Thyroid gland (tissue), 4 donors: ENCODE measurements around the gene DUSP5. TPM values are rescaled to one million over a fixed set of nuclear protein-coding genes. Genes with fewer than 3 reads are reported as not detected.

Source experiments
- DNase-seq, 2 donors: peaks; one replicate each; pipeline ENCODE4 v3.0.0-alpha.2; 2019
- H3K27ac ChIP-seq, 3 donors: fragments of 200-600 bp; sonication (generic); 1 replicate in 2 of 3; 2 replicates in 1 of 3; pipeline ENCODE4 v1.5.1; 2016 to 2019; ENCODE audit warnings: mild to moderate bottlenecking in 1 of 3, moderate library complexity in 1 of 3
- H3K27me3 ChIP-seq: fragments of 200-600 bp; sonication (generic); one replicate; pipeline ENCODE4 v1.5.1; 2019
- H3K36me3 ChIP-seq, 2 donors: fragments of 200-600 bp; sonication (generic); one replicate each; pipeline ENCODE4 v1.5.1; 2016 to 2019
- H3K4me1 ChIP-seq, 2 donors: fragments of 200-600 bp; sonication (generic); one replicate each; pipeline ENCODE4 v1.5.1; 2017 to 2019
- H3K4me3 ChIP-seq, 3 donors: fragments of 200-600 bp; sonication (generic); replicated peaks in 1 of 3; 1 replicate in 2 of 3; 2 replicates in 1 of 3; pipeline ENCODE4 v1.5.1; 2016; ENCODE audit warnings: mild to moderate bottlenecking in 1 of 3
- H3K9me3 ChIP-seq: fragments of 200-600 bp; sonication (generic); one replicate; pipeline ENCODE4 v1.5.1; 2017
- POLR2A ChIP-seq, 2 donors: fragments of 450-650 bp; IDR thresholded peaks; one replicate each; pipeline ENCODE4 v1.6.1; 2017; ENCODE audit warnings: antibody characterized with exemption in 2 of 2, mild to moderate bottlenecking in 2 of 2, moderate library complexity in 1 of 2
- WGBS, 2 donors: methylation state at CpG; one replicate each; pipeline ENCODE4 v1.1.5; 2017; 5-methylcytosine and 5-hydroxymethylcytosine counted together
- intact Hi-C: fragments of 100-400 bp; cut with DNase I; formaldehyde crosslinking; loops from one replicate; pipeline ENCODE4 v1.15.1; 2023
- total RNA-seq, 4 donors: library from RNA; depleted of rRNA; stranded (reverse); fragments of >200 nt; gene quantifications; one replicate each; pipeline ENCODE4 v1.2.3, GENCODE V29; 2016
- TF ChIP-seq, protein P1 (sequence below), 6 experiments: fragments of 200-600 bp in 3 of 6; fragments of 450-650 bp in 3 of 6; sonication (generic) in 3 of 6; IDR thresholded peaks; one replicate each; pipeline ENCODE4 v1.5.1; 2016 to 2019; ENCODE audit warnings: antibody characterized with exemption in 6 of 6, mild to moderate bottlenecking in 2 of 6, inconsistent platforms in 1 of 6, moderate library complexity in 1 of 6

Gene DUSP5
- total RNA-seq, 4 donors from 2014 or later = 2.1 to 14.2 (median 7.1) TPM

DNA sequence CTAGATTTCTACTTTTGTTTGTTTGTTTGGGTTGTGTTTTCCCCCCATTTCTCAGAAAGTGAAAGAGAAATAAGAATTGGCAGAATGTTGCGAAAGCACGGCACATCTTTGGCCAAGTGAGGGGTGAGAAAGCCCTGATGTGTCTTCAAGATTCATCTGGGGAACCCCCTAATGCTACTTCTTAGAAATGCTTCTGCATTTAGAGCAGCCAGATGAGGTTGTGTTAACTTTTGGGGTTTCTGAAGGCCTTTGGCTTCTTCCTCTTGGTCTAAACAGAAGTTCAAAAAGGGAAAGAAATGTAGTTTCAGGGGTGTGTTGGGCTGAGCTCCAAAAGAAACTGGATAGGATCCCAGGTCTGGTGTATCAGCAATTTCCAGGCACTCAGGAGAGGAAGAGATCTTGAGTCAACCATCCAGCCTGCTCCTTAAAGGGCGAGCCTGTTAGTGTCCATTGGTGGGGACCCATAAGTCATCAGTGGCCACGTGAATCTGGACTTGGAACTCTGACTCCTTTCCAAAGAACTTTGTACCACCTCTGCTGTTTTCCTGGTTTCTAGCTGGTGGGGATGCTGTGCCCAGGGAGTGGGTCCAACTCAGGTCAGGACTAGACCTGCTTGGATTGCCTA lies 6.5 kb downstream of the DUSP5 start:
- H3K36me3 ChIP-seq = peaks cover 6 to 9% of the 10 kb centered on the region in 2 donors
- H3K27me3 ChIP-seq = no peaks in the 10 kb centered on the region
- H3K9me3 ChIP-seq = no peaks in the 10 kb centered on the region
- H3K4me3 ChIP-seq = no peak overlapping the region
- intact Hi-C loops = no loop called here
- DNase-seq = peak; percentile 30 to 32
- TF ChIP-seq, protein P1, sequence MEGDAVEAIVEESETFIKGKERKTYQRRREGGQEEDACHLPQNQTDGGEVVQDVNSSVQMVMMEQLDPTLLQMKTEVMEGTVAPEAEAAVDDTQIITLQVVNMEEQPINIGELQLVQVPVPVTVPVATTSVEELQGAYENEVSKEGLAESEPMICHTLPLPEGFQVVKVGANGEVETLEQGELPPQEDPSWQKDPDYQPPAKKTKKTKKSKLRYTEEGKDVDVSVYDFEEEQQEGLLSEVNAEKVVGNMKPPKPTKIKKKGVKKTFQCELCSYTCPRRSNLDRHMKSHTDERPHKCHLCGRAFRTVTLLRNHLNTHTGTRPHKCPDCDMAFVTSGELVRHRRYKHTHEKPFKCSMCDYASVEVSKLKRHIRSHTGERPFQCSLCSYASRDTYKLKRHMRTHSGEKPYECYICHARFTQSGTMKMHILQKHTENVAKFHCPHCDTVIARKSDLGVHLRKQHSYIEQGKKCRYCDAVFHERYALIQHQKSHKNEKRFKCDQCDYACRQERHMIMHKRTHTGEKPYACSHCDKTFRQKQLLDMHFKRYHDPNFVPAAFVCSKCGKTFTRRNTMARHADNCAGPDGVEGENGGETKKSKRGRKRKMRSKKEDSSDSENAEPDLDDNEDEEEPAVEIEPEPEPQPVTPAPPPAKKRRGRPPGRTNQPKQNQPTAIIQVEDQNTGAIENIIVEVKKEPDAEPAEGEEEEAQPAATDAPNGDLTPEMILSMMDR (IDR thresholded peaks at IDR 0.05) = no peak
- no peak for TF ChIP-seq POLR2A (IDR thresholded peaks at IDR 0.05)
- WGBS, 2 donors = 13 to 51% methylated on average over 4 of the region's 4 CpGs
- H3K27ac ChIP-seq = peak overlapping the region; percentile 24 to 61 (median 60)
- peaks cover 29 to 60% of the 10 kb centered on the region in 2 donors for H3K4me1 ChIP-seq

DNA sequence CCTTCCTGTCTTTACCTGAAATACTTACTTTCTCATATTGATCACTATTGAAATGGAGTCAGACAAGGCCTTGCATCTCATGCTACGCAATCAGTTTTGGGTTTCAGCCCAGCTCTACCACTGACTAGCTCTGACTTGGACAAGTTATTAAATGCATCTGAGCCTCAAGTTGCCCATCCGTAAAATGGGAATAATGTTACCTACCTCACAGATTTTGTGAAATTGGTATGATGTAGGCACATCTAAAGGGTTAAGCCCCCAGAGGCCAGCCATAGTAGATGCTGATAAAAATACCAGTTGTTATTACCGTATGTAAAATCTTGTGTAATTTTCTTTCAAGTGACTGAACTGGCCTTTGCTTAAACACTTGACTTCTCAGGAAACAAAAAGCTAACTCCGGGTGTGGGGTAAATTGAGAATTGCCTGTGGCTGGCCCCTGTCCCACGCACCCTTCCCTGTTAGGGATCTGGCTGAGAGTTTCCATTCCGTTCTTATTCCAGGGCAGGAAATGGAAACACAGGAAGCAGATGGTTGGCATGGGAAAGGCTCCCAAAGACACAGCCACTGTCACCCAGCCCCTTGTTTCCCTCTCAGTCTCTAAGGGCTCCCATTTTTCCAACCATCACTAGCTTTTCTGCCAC lies 7.5 kb downstream of the DUSP5 start:
- H3K9me3 ChIP-seq = no peaks in the 10 kb centered on the region
- WGBS, 2 donors = 73 to 82% methylated on average over 6 of the region's 6 CpGs
- peaks cover 11 to 12% of the 10 kb centered on the region in 2 donors for H3K36me3 ChIP-seq

DNA sequence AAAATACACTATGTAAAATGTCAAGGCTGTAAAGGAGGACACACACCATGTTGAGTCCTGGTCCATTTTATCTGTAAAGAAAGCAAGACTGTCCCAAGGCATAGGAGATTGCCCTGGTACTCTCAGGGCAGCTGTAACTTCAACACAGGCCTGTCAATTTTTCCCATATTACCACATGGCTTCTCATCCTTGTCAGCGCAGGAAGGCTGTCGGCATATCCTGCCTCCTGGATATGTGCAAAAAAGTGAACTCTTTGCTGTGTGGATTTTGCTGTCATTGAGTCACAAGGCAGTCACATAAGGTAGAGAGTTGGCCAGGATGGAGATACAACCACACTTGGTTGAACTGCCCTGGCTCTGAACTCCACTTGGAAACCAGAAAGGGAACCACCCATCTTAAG lies 8.7 kb downstream of the DUSP5 start:
- DNase-seq = no peak

More for the DNA sequence above, 7.5 kb downstream of the DUSP5 start:
- Histone ChIP-seq H3K27me3 (no peaks in the 10 kb centered on the region), H3K4me3 (no peak overlapping the region), H3K27ac (peak overlapping the region in 2 of 3 donors; percentile 9 to 60), H3K4me1 (peaks cover 29 to 55% of the 10 kb centered on the region in 2 donors)
- no peak for TF ChIP-seq POLR2A (IDR thresholded peaks at IDR 0.05)
- TF ChIP-seq, protein P1 (IDR thresholded peaks at IDR 0.05) = no peak
- no peak for DNase-seq
- intact Hi-C loops = no loop called here

DNA sequence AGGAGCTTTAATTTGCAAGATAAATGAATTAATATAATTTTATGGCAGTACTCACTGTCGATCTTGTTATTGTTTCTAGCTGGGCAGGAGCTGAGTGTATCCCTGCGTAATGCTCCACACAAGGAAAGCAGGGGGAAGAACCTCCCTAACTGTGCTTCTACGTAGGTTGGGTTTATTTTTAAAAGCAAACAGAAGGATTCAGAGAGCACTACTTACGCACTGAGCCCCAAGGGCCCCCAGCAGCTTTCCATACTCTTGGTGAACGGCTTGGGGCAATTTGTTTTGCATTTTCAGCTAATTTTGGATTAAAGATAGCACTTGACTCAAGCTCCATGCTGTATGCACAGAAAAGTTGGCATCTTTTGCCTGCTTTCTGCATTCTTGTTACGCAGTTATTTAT lies 9.6 kb downstream of the DUSP5 start:
- no peak overlapping the region for H3K4me3 ChIP-seq
- intact Hi-C loops = no loop called here
- no peaks in the 10 kb centered on the region for H3K9me3 ChIP-seq
- H3K36me3 ChIP-seq = peaks cover 16 to 19% of the 10 kb centered on the region in 2 donors
- no peak overlapping the region for H3K27ac ChIP-seq
- H3K27me3 ChIP-seq = no peaks in the 10 kb centered on the region
- peaks cover 23 to 41% of the 10 kb centered on the region in 2 donors for H3K4me1 ChIP-seq
- 88 to 89% methylated on average over 6 of the region's 6 CpGs for WGBS, 2 donors
- no peak for DNase-seq
- TF ChIP-seq, protein P1 (IDR thresholded peaks at IDR 0.05) = no peak
- no peak for TF ChIP-seq POLR2A (IDR thresholded peaks at IDR 0.05)

More for the DNA sequence above, 8.7 kb downstream of the DUSP5 start:
- Histone ChIP-seq H3K27ac (peak overlapping the region in 1 of 3 donors; percentile 6), H3K36me3 (peaks cover 16 to 19% of the 10 kb centered on the region in 2 donors), H3K9me3 (no peaks in the 10 kb centered on the region), H3K4me3 (no peak overlapping the region), H3K27me3 (no peaks in the 10 kb centered on the region), H3K4me1 (peaks cover 25 to 46% of the 10 kb centered on the region in 2 donors)
- WGBS, 2 donors = 89 to 90% methylated on average over 2 of the region's 2 CpGs
- TF ChIP-seq POLR2A (IDR thresholded peaks at IDR 0.05) = no peak
- TF ChIP-seq, protein P1 (IDR thresholded peaks at IDR 0.05) = no peak
- intact Hi-C loops = no loop called here
